Measurements from ENCODE around the gene MAMLD1. TPM values are rescaled to one million over a fixed set of nuclear protein-coding genes. Genes with fewer than 3 reads are reported as not detected.

The MAMLD1 gene
- total and polyA plus RNA-seq, 2 donors (not counting 3 experiments of a cell fraction or from before 2014, with no cell fraction given) = 2.5 to 5.6 TPM

DNA sequence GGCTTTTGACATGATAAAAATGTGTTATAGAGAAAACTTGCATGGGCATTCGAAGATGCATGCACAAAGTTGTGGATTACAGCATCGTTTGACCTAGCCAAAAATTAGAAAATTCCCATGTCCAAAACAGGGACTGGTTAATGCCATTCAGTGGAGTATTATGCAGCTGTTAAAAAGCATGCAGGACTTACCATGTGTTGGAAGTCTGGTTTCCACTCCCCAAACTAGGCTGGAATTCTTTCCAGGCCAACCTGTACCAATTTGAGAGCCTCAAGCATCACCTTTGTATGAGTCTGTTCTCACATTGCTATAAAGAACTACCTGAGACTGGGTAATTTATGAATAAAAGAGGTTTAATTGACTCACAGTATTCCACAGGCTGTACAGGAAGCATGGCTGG, 159.4 kb downstream of the MAMLD1 start:
- Histone ChIP-seq H4K20me1 (replicated peaks; ENCODE audit: control insufficient read depth, extremely low read depth, insufficient read depth, low read length) (no peaks in the 10 kb centered on the region), H2AFZ (ENCODE audit: low read depth, low read length) (no peak overlapping the region), H3K79me2 (ENCODE audit: control insufficient read depth, insufficient read depth, low read length) (no peaks in the 10 kb centered on the region), H3K4me1 (ENCODE audit: control insufficient read depth, extremely low read depth, insufficient read depth, low read length) (peaks cover 7% of the 10 kb centered on the region), H3K4me2 (ENCODE audit: insufficient read depth, low read length) (no peak overlapping the region), H3K27me3 (ENCODE audit: control insufficient read depth in 2 of 2, insufficient read depth in 2 of 2, low read length in 2 of 2) (no peaks in the 10 kb centered on the region), H3K9ac (replicated peaks; ENCODE audit: extremely low read depth, insufficient read depth, low read length) (no peak overlapping the region), H3K9me1 (replicated peaks; ENCODE audit: control insufficient read depth, extremely low read depth, insufficient read depth, low read length) (no peaks in the 10 kb centered on the region), H3K9me3 (replicated peaks; ENCODE audit: control insufficient read depth, insufficient read depth, low read length) (no peaks in the 10 kb centered on the region), H3K4me3 (replicated peaks in 1 of 3; ENCODE audit: insufficient read depth in 1 of 3, low read depth in 1 of 3, low read length in 3 of 3) (no peak overlapping the region), H3K36me3 (ENCODE audit: control insufficient read depth in 2 of 2, extremely low read depth in 1 of 2, insufficient read depth in 2 of 2, low read length in 2 of 2) (no peaks in the 10 kb centered on the region), H3K27ac (ENCODE audit: insufficient read depth, low read depth, low read length) (no peak overlapping the region)
- ChIA-PET POLR2A (no interaction called here), CTCF (no interaction called here)
- intact Hi-C loops (cut with micrococcal nuclease) (no loop called here), dilution Hi-C loops (cut with MboI; ENCODE audit: extremely low pct_ligation_motif_present, low sequenced_read_pairs) (no loop called here)
- DNase-seq (ENCODE audit: low read depth, low spot score) = no peak
- BruUV-seq (replicated peaks) = no TSS peak
- TF ChIP-seq POLR2A (IDR thresholded peaks at IDR 0.05; ENCODE audit: low read depth, low read length) = no peak
- no peak for TF ChIP-seq EZH2 (IDR thresholded peaks at IDR 0.05; ENCODE audit: borderline replicate concordance, low read depth, low read length, severe bottlenecking)
- TF ChIP-seq POLR2AphosphoS5 (IDR thresholded peaks at IDR 0.05; ENCODE audit: insufficient read depth, low read depth, low read length) = no peak
- TF ChIP-seq, protein P1, sequence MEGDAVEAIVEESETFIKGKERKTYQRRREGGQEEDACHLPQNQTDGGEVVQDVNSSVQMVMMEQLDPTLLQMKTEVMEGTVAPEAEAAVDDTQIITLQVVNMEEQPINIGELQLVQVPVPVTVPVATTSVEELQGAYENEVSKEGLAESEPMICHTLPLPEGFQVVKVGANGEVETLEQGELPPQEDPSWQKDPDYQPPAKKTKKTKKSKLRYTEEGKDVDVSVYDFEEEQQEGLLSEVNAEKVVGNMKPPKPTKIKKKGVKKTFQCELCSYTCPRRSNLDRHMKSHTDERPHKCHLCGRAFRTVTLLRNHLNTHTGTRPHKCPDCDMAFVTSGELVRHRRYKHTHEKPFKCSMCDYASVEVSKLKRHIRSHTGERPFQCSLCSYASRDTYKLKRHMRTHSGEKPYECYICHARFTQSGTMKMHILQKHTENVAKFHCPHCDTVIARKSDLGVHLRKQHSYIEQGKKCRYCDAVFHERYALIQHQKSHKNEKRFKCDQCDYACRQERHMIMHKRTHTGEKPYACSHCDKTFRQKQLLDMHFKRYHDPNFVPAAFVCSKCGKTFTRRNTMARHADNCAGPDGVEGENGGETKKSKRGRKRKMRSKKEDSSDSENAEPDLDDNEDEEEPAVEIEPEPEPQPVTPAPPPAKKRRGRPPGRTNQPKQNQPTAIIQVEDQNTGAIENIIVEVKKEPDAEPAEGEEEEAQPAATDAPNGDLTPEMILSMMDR (IDR thresholded peaks at IDR 0.05; ENCODE audit: extremely low read depth in 1 of 2, insufficient read depth in 1 of 2, low read depth in 1 of 2, low read length in 2 of 2) = no peak
- no peak for TF ChIP-seq FOS (IDR thresholded peaks at IDR 0.05; ENCODE audit: borderline replicate concordance, insufficient read depth, low read length)
- no peak for TF ChIP-seq JUN (IDR thresholded peaks at IDR 0.05; ENCODE audit: borderline replicate concordance, insufficient read depth, insufficient read length, low read depth)
- TF ChIP-seq, protein P2, sequence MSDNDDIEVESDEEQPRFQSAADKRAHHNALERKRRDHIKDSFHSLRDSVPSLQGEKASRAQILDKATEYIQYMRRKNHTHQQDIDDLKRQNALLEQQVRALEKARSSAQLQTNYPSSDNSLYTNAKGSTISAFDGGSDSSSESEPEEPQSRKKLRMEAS (IDR thresholded peaks at IDR 0.05; ENCODE audit: insufficient read depth, insufficient read length) = no peak
- no peak for TF ChIP-seq MYC (IDR thresholded peaks at IDR 0.05; ENCODE audit: low read depth, low read length)
- FAIRE-seq = no peak

All from endothelial cell of umbilical vein (primary cell).